ENCODE measurements around the gene AFG1L. TPM values are rescaled to one million over a fixed set of nuclear protein-coding genes. Genes with fewer than 3 reads are reported as not detected.

Gene AFG1L
- polyA plus RNA-seq, 1 of the 3 experiments (the other 2 are of a cell fraction), result 0.71 TPM

DNA sequence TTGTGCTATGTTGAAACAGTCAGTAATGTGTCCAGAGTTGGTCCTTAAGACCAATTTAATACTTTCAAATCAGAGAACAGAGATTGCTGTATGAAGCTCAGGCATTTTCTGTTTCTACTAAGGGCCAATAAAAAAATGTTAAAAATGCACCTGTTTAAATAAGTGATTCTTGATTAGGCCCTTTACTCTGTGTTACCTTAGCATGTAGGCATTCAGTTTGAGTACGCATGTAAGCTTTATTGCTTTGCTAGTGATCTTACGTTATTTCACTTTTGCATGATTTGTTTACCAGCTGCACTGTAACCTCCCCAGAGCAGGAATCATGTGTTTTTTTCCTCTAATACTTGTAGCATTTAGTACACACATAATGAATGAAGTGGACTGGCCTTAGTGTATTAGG is 61.0 kb downstream of the AFG1L start:
- Histone ChIP-seq H3K9me2 (no peaks in the 10 kb centered on the region), H3K9ac (no peak overlapping the region), H2AFZ (ENCODE audit: low read depth) (no peak overlapping the region), H3F3A (replicated peaks; ENCODE audit: insufficient read depth) (peaks cover 7% of the 10 kb centered on the region), H3K27ac (ENCODE audit: low read depth in 2 of 2, low read length in 1 of 2) (no peak overlapping the region), H3K4me1 (ENCODE audit: control insufficient read depth in 1 of 2, insufficient read depth in 2 of 2, low read depth in 1 of 2, low read length in 1 of 2) (no peaks in the 10 kb centered on the region), H3K4me2 (no peak overlapping the region), H3K4me3 (ENCODE audit: low read depth in 2 of 2, low read length in 1 of 2) (no peak overlapping the region), H3K27me3 (ENCODE audit: insufficient read depth) (no peaks in the 10 kb centered on the region), H3K36me3 (replicated peaks in 1 of 2; ENCODE audit: control insufficient read depth in 1 of 2, insufficient read depth in 2 of 2, low read length in 1 of 2) (peaks cover 0 to 3% of the 10 kb centered on the region in 2 experiments), H4K20me1 (ENCODE audit: insufficient read depth) (no peaks in the 10 kb centered on the region), H3K9me3 (no peaks in the 10 kb centered on the region), H3K79me2 (ENCODE audit: insufficient read depth) (no peaks in the 10 kb centered on the region)
- POLR2A ChIA-PET, result no interaction called here
- 93% methylated on average over 2 of the region's 2 CpGs for WGBS (ENCODE audit: low lambda C conversion rate)
- CTCF ChIA-PET, result interaction anchor here (1.2 to 1.6 kb wide), 3 partner anchors 10 to 136 kb away, joined by 3 to 4 read pairs (median 3); no protein-coding TSS in a partner anchor
- DNase-seq, result no peak
- TF ChIP-seq POLR2AphosphoS5 (IDR thresholded peaks at IDR 0.05; ENCODE audit: low read depth, low read length), result no peak
- no peak for TF ChIP-seq SMC3 (IDR thresholded peaks at IDR 0.05; ENCODE audit: low read depth, low read length)
- TF ChIP-seq FOSL2 (IDR thresholded peaks at IDR 0.05; ENCODE audit: borderline replicate concordance, low read depth), result no peak
- no peak for TF ChIP-seq GABPA (IDR thresholded peaks at IDR 0.05; ENCODE audit: low read depth)
- no peak for TF ChIP-seq YY1 (IDR thresholded peaks at IDR 0.05; ENCODE audit: low read depth)
- no peak for TF ChIP-seq FOXJ3 (CRISPR knock-in tag; IDR thresholded peaks at IDR 0.05)
- no peak for TF ChIP-seq RXRA (IDR thresholded peaks at IDR 0.05; ENCODE audit: borderline replicate concordance, low read depth)
- TF ChIP-seq CHD2 (IDR thresholded peaks at IDR 0.05; ENCODE audit: low read length, partially characterized antibody), result no peak
- TF ChIP-seq, protein P1, sequence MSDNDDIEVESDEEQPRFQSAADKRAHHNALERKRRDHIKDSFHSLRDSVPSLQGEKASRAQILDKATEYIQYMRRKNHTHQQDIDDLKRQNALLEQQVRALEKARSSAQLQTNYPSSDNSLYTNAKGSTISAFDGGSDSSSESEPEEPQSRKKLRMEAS (IDR thresholded peaks at IDR 0.05; ENCODE audit: low read depth), result no peak
- TF ChIP-seq SIN3A (IDR thresholded peaks at IDR 0.05; ENCODE audit: borderline replicate concordance, low read depth, low read length), result no peak
- TF ChIP-seq NFIC (IDR thresholded peaks at IDR 0.05; ENCODE audit: borderline replicate concordance), result no peak
- no peak for TF ChIP-seq TEAD4 (IDR thresholded peaks at IDR 0.05; ENCODE audit: borderline replicate concordance, insufficient read depth)
- no peak for TF ChIP-seq EP300 (IDR thresholded peaks at IDR 0.05; ENCODE audit: borderline replicate concordance in 1 of 2, low read depth in 1 of 2, low read length in 1 of 2)
- TF ChIP-seq, protein P2, sequence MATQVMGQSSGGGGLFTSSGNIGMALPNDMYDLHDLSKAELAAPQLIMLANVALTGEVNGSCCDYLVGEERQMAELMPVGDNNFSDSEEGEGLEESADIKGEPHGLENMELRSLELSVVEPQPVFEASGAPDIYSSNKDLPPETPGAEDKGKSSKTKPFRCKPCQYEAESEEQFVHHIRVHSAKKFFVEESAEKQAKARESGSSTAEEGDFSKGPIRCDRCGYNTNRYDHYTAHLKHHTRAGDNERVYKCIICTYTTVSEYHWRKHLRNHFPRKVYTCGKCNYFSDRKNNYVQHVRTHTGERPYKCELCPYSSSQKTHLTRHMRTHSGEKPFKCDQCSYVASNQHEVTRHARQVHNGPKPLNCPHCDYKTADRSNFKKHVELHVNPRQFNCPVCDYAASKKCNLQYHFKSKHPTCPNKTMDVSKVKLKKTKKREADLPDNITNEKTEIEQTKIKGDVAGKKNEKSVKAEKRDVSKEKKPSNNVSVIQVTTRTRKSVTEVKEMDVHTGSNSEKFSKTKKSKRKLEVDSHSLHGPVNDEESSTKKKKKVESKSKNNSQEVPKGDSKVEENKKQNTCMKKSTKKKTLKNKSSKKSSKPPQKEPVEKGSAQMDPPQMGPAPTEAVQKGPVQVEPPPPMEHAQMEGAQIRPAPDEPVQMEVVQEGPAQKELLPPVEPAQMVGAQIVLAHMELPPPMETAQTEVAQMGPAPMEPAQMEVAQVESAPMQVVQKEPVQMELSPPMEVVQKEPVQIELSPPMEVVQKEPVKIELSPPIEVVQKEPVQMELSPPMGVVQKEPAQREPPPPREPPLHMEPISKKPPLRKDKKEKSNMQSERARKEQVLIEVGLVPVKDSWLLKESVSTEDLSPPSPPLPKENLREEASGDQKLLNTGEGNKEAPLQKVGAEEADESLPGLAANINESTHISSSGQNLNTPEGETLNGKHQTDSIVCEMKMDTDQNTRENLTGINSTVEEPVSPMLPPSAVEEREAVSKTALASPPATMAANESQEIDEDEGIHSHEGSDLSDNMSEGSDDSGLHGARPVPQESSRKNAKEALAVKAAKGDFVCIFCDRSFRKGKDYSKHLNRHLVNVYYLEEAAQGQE (IDR thresholded peaks at IDR 0.05; ENCODE audit: low read depth, low read length), result no peak
- TF ChIP-seq, protein P3, sequence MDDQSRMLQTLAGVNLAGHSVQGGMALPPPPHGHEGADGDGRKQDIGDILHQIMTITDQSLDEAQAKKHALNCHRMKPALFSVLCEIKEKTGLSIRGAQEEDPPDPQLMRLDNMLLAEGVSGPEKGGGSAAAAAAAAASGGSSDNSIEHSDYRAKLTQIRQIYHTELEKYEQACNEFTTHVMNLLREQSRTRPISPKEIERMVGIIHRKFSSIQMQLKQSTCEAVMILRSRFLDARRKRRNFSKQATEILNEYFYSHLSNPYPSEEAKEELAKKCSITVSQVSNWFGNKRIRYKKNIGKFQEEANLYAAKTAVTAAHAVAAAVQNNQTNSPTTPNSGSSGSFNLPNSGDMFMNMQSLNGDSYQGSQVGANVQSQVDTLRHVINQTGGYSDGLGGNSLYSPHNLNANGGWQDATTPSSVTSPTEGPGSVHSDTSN (IDR thresholded peaks at IDR 0.05), result no peak
- TF ChIP-seq, protein P4, sequence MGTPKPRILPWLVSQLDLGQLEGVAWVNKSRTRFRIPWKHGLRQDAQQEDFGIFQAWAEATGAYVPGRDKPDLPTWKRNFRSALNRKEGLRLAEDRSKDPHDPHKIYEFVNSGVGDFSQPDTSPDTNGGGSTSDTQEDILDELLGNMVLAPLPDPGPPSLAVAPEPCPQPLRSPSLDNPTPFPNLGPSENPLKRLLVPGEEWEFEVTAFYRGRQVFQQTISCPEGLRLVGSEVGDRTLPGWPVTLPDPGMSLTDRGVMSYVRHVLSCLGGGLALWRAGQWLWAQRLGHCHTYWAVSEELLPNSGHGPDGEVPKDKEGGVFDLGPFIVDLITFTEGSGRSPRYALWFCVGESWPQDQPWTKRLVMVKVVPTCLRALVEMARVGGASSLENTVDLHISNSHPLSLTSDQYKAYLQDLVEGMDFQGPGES (IDR thresholded peaks at IDR 0.05; ENCODE audit: low read depth, low read length), result no peak

Data from SK-N-SH (cell line).